Coronary artery (tissue), 2 donors: ENCODE results near the gene LHPP.

ENCODE experiments used
- DNase-seq: peaks from one replicate; pipeline ENCODE4 v3.0.0-alpha.2; 2017; ENCODE audit warnings: low spot score
- H3K27ac ChIP-seq, 2 donors: fragments of 200-600 bp; sonication (generic); one replicate each; pipeline ENCODE4 v1.5.1; 2016 to 2019
- H3K4me3 ChIP-seq: fragments of 200-600 bp; sonication (generic); 2 replicates; pipeline ENCODE4 v1.5.1; 2016; ENCODE audit warnings: mild to moderate bottlenecking, moderate library complexity
- CTCF ChIP-seq: fragments of 200-600 bp; sonication (generic); IDR thresholded peaks from one replicate; pipeline ENCODE4 v1.5.1; 2019; ENCODE audit warnings: antibody characterized with exemption

LHPP gene

GRCh38 chr10:124575107-124576035 lies 113.7 kb downstream of the LHPP start:
- H3K4me3 ChIP-seq, result no peak overlapping the region
- no peak for TF ChIP-seq CTCF
- H3K27ac ChIP-seq, result no peak overlapping the region
- no peak for DNase-seq

DNA sequence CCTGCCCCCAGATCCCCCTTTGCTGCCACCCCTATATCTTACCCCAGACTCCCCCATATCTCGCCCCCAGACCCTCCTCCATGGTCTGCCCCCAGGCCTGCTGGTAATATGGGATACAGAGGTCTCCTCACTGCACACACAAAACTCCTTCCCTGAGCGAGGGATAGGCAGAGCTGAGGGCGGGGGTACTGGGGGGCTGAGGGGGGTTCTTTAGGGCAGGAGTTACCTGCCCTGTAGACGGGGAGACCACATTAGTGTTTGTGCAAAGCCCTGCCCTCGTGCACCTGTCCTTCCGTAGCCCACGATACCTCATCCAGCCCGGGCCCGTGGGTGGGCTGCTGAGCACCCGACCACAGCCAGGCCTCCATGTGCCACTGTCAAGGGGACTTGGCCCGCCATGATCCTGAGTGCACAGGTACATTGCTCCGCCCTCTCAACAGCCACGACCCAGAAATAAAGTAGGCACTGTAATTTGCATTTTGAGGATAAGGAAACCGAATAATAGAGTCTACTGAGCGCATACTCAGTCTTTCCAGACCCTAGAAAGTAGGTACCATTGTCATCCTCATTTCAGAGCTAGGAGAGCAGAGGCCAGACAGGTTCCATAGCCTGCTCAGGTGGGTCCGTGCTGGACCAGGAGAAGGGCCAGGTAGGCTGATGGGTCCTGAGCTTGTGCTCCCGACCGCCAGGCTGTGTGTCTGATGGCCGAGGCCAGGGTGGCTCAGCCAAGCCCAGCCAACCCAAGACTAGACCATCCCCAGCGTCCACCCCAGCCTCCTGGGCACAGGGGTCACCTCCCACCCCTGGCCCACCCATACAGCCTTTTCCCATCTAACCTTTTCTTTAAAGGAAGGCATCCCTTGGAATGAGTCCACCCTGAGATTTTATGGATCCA lies 115.2 kb downstream of the LHPP start:
- no peak overlapping the region for H3K27ac ChIP-seq
- no peak for TF ChIP-seq CTCF
- no peak overlapping the region for H3K4me3 ChIP-seq
- DNase-seq, result no peak

GRCh38 chr10:124577651-124578050 lies 116.0 kb downstream of the LHPP start:
- Histone ChIP-seq H3K4me3 (no peak overlapping the region), H3K27ac (no peak overlapping the region)
- no peak for TF ChIP-seq CTCF
- no peak for DNase-seq

DNA sequence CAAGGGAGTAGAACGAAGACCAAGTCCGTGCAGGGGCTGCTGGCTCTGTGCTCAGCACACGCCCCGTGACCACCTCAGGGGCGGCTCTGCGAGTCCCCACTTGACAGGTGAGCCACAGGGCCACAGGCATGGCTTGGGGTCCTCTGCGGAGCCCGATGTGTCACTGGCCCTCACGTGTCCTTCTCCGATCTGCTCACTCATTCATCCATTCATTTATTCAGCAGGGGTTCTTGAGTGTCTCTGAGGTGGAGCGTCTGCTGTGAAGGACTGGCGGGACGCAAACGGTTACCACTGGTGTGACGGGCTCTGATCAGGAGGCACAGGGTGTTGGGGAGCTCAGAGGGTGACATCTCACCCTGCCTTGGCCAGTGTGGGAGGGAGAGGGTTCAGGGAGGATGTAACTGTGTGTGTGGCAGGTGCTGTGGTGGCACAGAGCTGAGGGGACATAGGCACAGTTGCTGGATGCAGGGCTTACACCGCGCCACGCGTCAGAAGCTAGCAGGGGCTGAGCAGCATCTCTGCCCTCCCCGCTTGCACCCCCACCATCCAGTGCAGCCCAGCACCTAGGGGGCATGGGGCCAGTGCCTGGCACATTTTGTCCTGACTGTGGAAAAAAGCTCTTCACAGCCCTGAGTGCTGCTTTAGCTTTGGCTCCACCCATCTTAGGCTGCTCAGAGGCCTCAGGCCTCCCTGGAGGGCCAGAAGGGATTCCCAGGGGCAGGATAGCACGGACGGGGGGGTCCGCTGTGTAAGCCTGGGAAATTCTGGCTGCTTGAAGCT lies 116.8 kb downstream of the LHPP start:
- TF ChIP-seq CTCF, result no peak
- no peak overlapping the region for H3K27ac ChIP-seq
- no peak for DNase-seq
- no peak overlapping the region for H3K4me3 ChIP-seq

- TF ChIP-seq CTCF, result no peak
- no peak overlapping the region for H3K4me3 ChIP-seq
- H3K27ac ChIP-seq, result no peak overlapping the region
- no peak for DNase-seq
Observed at GRCh38 chr10:124579011-124579399, 117.4 kb downstream of the LHPP start.

DNA sequence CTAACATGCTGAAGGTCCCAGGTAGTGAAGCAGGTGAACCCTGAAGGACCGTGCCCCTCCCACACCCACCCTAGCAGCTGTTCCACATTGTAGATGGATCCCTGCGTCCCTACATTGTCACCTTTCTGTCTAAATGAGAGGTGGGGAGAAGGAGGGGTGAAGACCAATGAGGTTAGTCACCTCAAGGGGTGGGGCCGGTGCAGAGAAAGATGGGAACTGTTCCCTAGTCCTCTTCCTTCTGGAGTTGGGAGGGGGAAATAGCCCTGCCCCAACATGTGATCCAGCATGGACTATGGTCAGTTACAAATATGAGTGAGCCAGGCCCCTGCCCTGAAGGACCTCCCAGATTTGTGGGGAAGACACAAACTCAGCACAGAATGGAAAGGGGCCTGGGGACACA lies 124.5 kb downstream of the LHPP start:
- no peak overlapping the region for H3K27ac ChIP-seq
- TF ChIP-seq CTCF, result no peak
- DNase-seq, result no peak
- H3K4me3 ChIP-seq, result no peak overlapping the region
